HEK293T (cell line): ENCODE data around the gene SDC3.

ENCODE experiments used
- CTCF ChIA-PET: fragments of 350-600 bp; formaldehyde crosslinking; extraction: SDS; loops from one replicate; lab custom pipeline; 2021; ENCODE audit warnings: antibody characterized with exemption, inconsistent platforms; lab: Yijun Ruan, JAX
- POLR2A ChIA-PET: fragments of 350-600 bp; formaldehyde crosslinking; extraction: SDS; loops from one replicate; lab custom pipeline; 2020; ENCODE audit warnings: antibody characterized with exemption, inconsistent platforms; lab: Yijun Ruan, JAX
- DNase-seq: peaks from one replicate; pipeline ENCODE4 v3.0.0; 2012; ENCODE audit warnings: mixed read lengths; ENCODE audit errors: extremely low spot score
- ARNT ChIP-seq: fragments of 450-650 bp; IDR thresholded peaks from 2 replicates; pipeline ENCODE4 v1.6.1; 2017; ENCODE audit warnings: mild to moderate bottlenecking
- BHLHE40 ChIP-seq: fragments of 450-650 bp; IDR thresholded peaks from 2 replicates; pipeline ENCODE4 v1.6.1; 2016; ENCODE audit warnings: mild to moderate bottlenecking, moderate library complexity, borderline replicate concordance
- CTBP1 ChIP-seq: fragments of 450-650 bp; IDR thresholded peaks from 2 replicates; pipeline ENCODE4 v1.6.1; 2016; ENCODE audit warnings: borderline replicate concordance
- ELF4 ChIP-seq: fragments of 450-650 bp; IDR thresholded peaks from 2 replicates; pipeline ENCODE4 v1.6.1; 2017; ENCODE audit warnings: antibody characterized with exemption
- FOXA1 ChIP-seq: fragments of 450-650 bp; IDR thresholded peaks from 2 replicates; pipeline ENCODE4 v1.6.1; 2016; ENCODE audit warnings: mild to moderate bottlenecking
- FOXK2 ChIP-seq: fragments of 450-650 bp; IDR thresholded peaks from 2 replicates; pipeline ENCODE4 v1.6.1; 2016; ENCODE audit warnings: mild to moderate bottlenecking
- FOXM1 ChIP-seq: fragments of 450-650 bp; IDR thresholded peaks from 2 replicates; pipeline ENCODE4 v1.6.1; 2017; ENCODE audit warnings: mild to moderate bottlenecking, borderline replicate concordance
- HDGF ChIP-seq: fragments of 450-650 bp; IDR thresholded peaks from 2 replicates; pipeline ENCODE4 v1.6.1; 2017; ENCODE audit warnings: antibody characterized with exemption, borderline replicate concordance
- L3MBTL2 ChIP-seq: fragments of 450-650 bp; conservative IDR thresholded peaks from 2 replicates; pipeline ENCODE4 v1.6.1; 2016; ENCODE audit warnings: mild to moderate bottlenecking
- LEF1 ChIP-seq: fragments of 450-650 bp; IDR thresholded peaks from 2 replicates; pipeline ENCODE4 v1.6.1; 2017; ENCODE audit warnings: mild to moderate bottlenecking, borderline replicate concordance
- NFRKB ChIP-seq: fragments of 450-650 bp; IDR thresholded peaks from 2 replicates; pipeline ENCODE4 v1.6.1; 2016; ENCODE audit warnings: mild to moderate bottlenecking, moderate library complexity
- SP1 ChIP-seq: fragments of 450-650 bp; IDR thresholded peaks from 2 replicates; pipeline ENCODE4 v1.6.1; 2017
- SUZ12 ChIP-seq: fragments of 450-650 bp; IDR thresholded peaks from 2 replicates; pipeline ENCODE4 v1.6.1; 2016; ENCODE audit warnings: mild to moderate bottlenecking
- TARDBP ChIP-seq: fragments of 450-650 bp; IDR thresholded peaks from 2 replicates; pipeline ENCODE4 v1.6.1; 2016
- ZNF384 ChIP-seq: fragments of 450-650 bp; IDR thresholded peaks from 2 replicates; pipeline ENCODE4 v1.6.1; 2016
- TF ChIP-seq, protein P1 (sequence below): fragments of 450-650 bp; IDR thresholded peaks from 2 replicates; pipeline ENCODE4 v1.6.1; 2016

The SDC3 gene

DNA sequence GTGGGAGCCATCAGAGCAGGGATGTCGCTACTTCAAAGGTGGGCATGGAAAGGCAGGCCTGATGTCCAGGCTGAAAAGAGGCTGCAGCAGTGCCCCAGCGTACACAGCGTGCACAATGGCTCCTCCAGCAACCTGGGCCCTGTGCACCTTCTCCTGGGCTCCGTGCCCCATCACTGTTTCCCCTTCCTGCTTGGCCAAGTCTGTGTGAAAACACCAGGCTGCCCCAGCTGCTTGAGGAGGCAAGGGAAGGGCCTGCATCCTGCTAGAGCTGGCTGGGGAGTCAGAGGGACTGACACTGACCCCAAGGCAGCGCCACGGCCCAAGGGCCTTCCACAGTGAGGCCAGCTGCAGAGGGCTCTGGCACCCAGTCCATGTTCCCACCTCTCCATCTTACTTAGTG is 33.4 kb downstream of the SDC3 start:
- CTCF ChIA-PET, result no interaction called here
- no peak for TF ChIP-seq CTBP1
- no peak for TF ChIP-seq LEF1
- TF ChIP-seq ARNT, result no peak
- TF ChIP-seq, protein P1, sequence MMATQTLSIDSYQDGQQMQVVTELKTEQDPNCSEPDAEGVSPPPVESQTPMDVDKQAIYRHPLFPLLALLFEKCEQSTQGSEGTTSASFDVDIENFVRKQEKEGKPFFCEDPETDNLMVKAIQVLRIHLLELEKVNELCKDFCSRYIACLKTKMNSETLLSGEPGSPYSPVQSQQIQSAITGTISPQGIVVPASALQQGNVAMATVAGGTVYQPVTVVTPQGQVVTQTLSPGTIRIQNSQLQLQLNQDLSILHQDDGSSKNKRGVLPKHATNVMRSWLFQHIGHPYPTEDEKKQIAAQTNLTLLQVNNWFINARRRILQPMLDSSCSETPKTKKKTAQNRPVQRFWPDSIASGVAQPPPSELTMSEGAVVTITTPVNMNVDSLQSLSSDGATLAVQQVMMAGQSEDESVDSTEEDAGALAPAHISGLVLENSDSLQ, result no peak
- TF ChIP-seq ZNF384, result no peak
- no peak for TF ChIP-seq ELF4

DNA sequence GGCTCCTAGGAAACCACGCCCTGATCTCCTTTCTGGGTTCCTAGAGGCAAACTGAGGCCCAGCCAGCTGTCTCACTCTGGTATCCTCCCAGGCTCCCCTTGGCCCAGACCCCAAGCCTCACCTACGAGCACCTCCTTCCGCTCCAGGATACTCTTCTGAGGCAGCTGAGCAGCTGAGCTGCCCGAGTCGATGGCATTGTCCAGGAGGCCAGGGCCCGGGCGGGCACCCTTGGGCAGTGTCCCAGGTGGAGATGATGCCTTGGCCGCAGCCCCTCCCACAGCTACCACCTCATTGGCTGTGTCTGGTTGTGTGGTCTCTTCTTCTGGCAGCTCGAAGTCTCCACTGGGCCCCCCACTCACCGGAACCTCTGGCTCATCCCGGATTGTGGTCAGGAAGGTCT is 34.4 kb downstream of the SDC3 start:
- ChIA-PET CTCF (no interaction called here), POLR2A (no interaction called here)
- no peak for DNase-seq
- no peak for TF ChIP-seq ZNF384
- TF ChIP-seq BHLHE40, result no peak
- TF ChIP-seq HDGF, result no peak
- no peak for TF ChIP-seq NFRKB
- TF ChIP-seq TARDBP, result no peak

More for the DNA sequence above, 33.4 kb downstream of the SDC3 start:
- DNase-seq, result no peak
- POLR2A ChIA-PET, result interaction anchor here (0.6 to 0.9 kb wide), 2 partner anchors 21 to 52 kb away, joined by 3 read pairs; no protein-coding TSS in a partner anchor

GRCh38 chr1:30872948-30873263 is 35.7 kb downstream of the SDC3 start:
- ChIA-PET POLR2A (no interaction called here), CTCF (no interaction called here)
- TF ChIP-seq CTBP1 (no peak), HDGF (no peak), ARNT (no peak), LEF1 (no peak), FOXM1 (no peak)
- DNase-seq, result no peak

- POLR2A ChIA-PET, result no interaction called here
- DNase-seq, result no peak
- CTCF ChIA-PET, result no interaction called here
- TF ChIP-seq BHLHE40 (no peak), FOXK2 (no peak), TARDBP (no peak), SP1 (no peak), ELF4 (no peak)
Observed at GRCh38 chr1:30872033-30872947, 36.3 kb downstream of the SDC3 start.

DNA sequence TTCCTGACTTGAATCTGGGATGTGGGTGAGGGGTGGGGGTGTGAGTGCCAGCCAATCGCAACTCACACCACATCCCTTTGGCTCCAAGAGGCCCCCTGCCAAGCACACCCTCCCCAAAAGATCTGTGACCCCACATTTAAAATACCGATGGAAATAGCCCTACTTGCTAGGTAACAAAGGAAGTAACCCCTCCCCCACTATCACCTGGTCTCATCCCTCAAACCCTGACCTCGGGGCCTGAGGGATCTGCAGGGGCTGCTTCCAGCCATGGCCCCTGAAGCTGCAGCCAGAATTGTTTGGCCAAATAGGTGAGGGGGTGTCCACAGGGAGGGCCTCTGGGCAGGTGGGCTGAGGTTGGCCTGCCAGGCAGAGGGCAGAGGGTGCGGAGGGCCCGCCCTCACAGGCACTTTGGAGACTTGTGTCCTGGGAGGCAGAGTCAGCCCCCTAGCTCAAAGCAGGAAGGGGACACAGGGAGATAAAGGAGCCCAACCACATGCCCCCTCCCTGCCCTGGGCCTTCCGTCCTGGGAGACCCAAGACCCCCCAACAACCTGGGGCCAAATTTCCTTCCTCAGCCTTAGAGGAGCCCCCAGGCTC is 37.2 kb downstream of the SDC3 start:
- DNase-seq, result no peak
- no peak for TF ChIP-seq LEF1
- TF ChIP-seq FOXK2, result no peak
- TF ChIP-seq NFRKB, result no peak
- no peak for TF ChIP-seq SUZ12
- no peak for TF ChIP-seq FOXA1
- CTCF ChIA-PET, result no interaction called here
- POLR2A ChIA-PET, result no interaction called here

DNA sequence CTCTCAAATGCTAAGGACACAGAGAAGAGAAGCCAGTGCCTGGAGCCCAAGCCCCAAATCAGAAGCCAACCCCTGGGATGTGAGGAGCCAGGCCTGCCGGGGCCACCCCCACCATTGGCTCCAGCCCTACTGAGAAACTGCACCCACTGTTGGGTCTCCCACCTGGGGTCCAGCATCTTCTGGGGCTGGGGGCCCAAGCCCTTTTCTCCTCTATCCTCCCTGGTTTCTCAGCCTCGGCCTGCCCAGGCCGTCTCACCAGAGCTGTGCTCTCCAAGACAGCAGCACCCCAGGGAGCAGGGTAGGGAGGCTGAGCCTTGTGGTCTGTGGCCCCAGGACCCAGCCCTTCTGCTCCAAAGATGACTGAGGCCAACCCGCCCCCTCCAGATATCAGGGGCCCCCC is 37.9 kb downstream of the SDC3 start:
- ChIA-PET POLR2A (no interaction called here), CTCF (no interaction called here)
- TF ChIP-seq L3MBTL2, result no peak
- DNase-seq, result no peak

DNA sequence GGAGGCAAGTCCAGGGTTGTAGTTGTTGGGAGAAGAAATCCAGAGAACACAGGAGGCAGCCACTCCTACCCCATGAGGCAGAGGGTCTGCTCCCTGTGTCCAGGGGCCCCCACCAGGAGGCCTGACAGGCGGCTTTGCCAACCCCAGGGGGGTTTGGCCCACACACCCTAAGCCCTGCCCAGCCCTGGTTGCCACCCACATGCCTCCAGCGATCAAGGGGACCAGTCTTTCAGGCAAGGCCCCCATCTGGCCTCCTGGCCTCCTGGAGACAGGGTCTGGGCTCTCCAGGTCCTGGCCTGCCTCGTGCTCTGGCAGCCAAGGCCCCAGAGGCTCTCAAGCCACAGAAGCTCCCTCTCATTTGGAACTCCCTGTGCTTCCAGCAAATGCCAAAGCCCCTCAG is 38.5 kb downstream of the SDC3 start:
- ChIA-PET POLR2A (no interaction called here), CTCF (no interaction called here)
- DNase-seq, result no peak
- no peak for TF ChIP-seq NFRKB
- no peak for TF ChIP-seq L3MBTL2
- TF ChIP-seq ZNF384, result no peak
- no peak for TF ChIP-seq SP1
- TF ChIP-seq CTBP1, result no peak
- no peak for TF ChIP-seq LEF1
- no peak for TF ChIP-seq ARNT
- TF ChIP-seq, protein P1, result no peak
- TF ChIP-seq SUZ12, result no peak
- no peak for TF ChIP-seq FOXM1
- TF ChIP-seq HDGF, result no peak
- TF ChIP-seq FOXK2, result no peak
- no peak for TF ChIP-seq FOXA1
- no peak for TF ChIP-seq BHLHE40
- no peak for TF ChIP-seq TARDBP
- TF ChIP-seq ELF4, result no peak
